KMS-11 (cell line): Measurements from ENCODE around the gene XRCC6.
"Not testable (repeated sequence)": the region's sequence is repeated elsewhere in the genome, so short reads cannot be mapped to it uniquely, and the experiment has no call there.

Experiments used
- H2AFZ ChIP-seq: fragments of 200-600 bp; sonication (generic); 2 replicates; pipeline ENCODE4 v1.6.1; 2016; ENCODE audit warnings: antibody characterized with exemption, mixed run types, low read depth
- H3K27ac ChIP-seq: fragments of 200-600 bp; sonication (generic); 2 replicates; pipeline ENCODE4 v1.6.1; 2016; ENCODE audit warnings: mild to moderate bottlenecking, mixed run types
- H3K27me3 ChIP-seq: fragments of 200-600 bp; sonication (generic); 2 replicates; pipeline ENCODE4 v1.6.1; 2017; ENCODE audit warnings: mild to moderate bottlenecking, low read depth, mixed run types, moderate library complexity; ENCODE audit not compliant: insufficient read depth
- H3K36me3 ChIP-seq: fragments of 200-600 bp; sonication (generic); 2 replicates; pipeline ENCODE4 v1.6.1; 2017; ENCODE audit warnings: mild to moderate bottlenecking, mixed run types; ENCODE audit not compliant: insufficient read depth
- H3K4me1 ChIP-seq: fragments of 200-600 bp; sonication (generic); 2 replicates; pipeline ENCODE4 v1.6.1; 2016; ENCODE audit warnings: mild to moderate bottlenecking, low read depth, mixed run types; ENCODE audit not compliant: poor library complexity, severe bottlenecking
- H3K4me2 ChIP-seq: fragments of 200-600 bp; sonication (generic); 2 replicates; pipeline ENCODE4 v1.7.0; 2016; ENCODE audit warnings: mild to moderate bottlenecking, mixed run types
- H3K4me3 ChIP-seq: fragments of 200-600 bp; sonication (generic); IDR thresholded peaks from 2 replicates; pipeline ENCODE4 v1.6.1; 2017; ENCODE audit warnings: low read depth, low read length, mixed read lengths; ENCODE audit not compliant: insufficient read depth
- H3K79me2 ChIP-seq: fragments of 200-600 bp; sonication (generic); 2 replicates; pipeline ENCODE4 v1.6.1; 2016; ENCODE audit warnings: low read depth, mixed run types; ENCODE audit not compliant: insufficient read depth
- H3K9ac ChIP-seq: fragments of 200-600 bp; sonication (generic); 2 replicates; pipeline ENCODE4 v1.6.1; 2016; ENCODE audit warnings: mild to moderate bottlenecking, mixed run types
- H4K20me1 ChIP-seq: fragments of 200-600 bp; sonication (generic); 2 replicates; pipeline ENCODE4 v1.6.1; 2016; ENCODE audit warnings: mild to moderate bottlenecking, mixed run types; ENCODE audit not compliant: insufficient read depth
- TF ChIP-seq, protein P1 (sequence below): fragments of 200-600 bp; sonication (generic); conservative IDR thresholded peaks from 2 replicates; pipeline ENCODE4 v1.6.1; 2017; ENCODE audit warnings: low read depth, mild to moderate bottlenecking, antibody characterized with exemption, low read length, moderate library complexity, mixed read lengths

The XRCC6 gene

DNA sequence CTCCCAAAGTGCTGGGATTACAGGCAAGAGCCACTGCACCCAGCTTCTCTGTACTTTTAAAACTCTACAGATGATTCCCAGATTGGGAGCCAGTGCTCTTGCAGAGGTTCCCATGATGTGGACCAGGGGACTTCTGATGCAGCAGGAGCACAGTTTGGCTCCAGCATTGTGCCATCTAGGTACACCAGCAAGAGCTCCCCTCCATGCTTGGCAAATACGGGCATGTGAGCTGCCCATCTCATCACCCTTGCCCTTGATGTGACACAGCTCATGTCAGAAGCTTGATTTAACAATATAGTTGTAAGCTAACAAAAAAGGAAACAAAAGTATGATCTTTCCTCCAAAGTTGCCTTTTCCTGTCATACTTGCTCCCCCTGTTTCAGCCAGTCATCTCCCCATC, 38.8 kb downstream of the XRCC6 start:
- TF ChIP-seq, protein P1, sequence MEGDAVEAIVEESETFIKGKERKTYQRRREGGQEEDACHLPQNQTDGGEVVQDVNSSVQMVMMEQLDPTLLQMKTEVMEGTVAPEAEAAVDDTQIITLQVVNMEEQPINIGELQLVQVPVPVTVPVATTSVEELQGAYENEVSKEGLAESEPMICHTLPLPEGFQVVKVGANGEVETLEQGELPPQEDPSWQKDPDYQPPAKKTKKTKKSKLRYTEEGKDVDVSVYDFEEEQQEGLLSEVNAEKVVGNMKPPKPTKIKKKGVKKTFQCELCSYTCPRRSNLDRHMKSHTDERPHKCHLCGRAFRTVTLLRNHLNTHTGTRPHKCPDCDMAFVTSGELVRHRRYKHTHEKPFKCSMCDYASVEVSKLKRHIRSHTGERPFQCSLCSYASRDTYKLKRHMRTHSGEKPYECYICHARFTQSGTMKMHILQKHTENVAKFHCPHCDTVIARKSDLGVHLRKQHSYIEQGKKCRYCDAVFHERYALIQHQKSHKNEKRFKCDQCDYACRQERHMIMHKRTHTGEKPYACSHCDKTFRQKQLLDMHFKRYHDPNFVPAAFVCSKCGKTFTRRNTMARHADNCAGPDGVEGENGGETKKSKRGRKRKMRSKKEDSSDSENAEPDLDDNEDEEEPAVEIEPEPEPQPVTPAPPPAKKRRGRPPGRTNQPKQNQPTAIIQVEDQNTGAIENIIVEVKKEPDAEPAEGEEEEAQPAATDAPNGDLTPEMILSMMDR, result no peak
- Histone ChIP-seq H3K36me3 (peaks cover 9% of the 10 kb centered on the region; the same call in 1 of the 2 replicates), H3K9ac (no peak overlapping the region), H3K4me1 (no peaks in the 10 kb centered on the region), H3K4me2 (no peak overlapping the region), H3K79me2 (no peaks in the 10 kb centered on the region), H2AFZ (no peak overlapping the region), H3K4me3 (no peak overlapping the region), H4K20me1 (no peaks in the 10 kb centered on the region), H3K27me3 (no peaks in the 10 kb centered on the region), H3K27ac (no peak overlapping the region)

DNA sequence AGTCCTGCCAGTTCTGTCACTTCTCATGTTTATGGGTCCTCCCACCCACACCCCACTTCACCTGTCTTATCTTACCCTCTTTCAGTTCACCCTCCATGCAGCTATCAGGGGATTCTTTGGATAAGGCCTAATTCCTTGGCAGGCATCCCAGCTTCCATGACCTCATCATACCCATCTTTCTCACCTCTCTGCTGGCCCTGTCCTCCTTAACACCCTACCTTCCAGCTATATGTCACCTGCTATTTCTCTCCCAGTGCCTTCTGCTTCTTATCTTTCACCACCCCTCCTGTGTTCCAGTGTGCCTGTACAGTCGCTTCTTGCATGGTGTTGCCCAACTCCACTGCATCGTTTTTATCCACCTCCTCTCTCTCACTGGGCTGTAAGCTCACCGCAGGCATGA, 39.3 kb downstream of the XRCC6 start:
- Histone ChIP-seq H3K4me3 (no peak overlapping the region), H4K20me1 (no peaks in the 10 kb centered on the region)
- TF ChIP-seq, protein P1, result no peak

DNA sequence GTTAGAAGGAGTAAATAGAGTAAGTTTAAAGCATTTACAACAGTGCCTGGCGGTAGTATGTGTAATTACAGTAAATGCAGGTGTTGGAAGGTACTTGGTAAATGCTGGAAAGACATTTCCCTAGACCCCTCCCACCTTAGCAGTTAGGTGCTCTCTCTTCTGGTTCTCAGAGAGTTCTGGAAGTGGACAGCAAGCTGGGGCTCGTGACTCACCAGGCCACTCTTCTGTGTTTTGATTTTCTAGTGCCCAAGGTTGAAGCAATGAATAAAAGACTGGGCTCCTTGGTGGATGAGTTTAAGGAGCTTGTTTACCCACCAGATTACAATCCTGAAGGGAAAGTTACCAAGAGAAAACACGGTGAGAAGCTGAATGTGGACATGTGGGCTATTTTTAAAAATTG, 40.0 kb downstream of the XRCC6 start:
- H3K27ac ChIP-seq, result no peak overlapping the region
- no peak overlapping the region for H3K4me3 ChIP-seq
- TF ChIP-seq, protein P1, result no peak
- peaks cover 9% of the 10 kb centered on the region; the same call in 1 of the 2 replicates for H3K36me3 ChIP-seq
- H3K27me3 ChIP-seq, result no peaks in the 10 kb centered on the region
- H2AFZ ChIP-seq, result no peak overlapping the region
- H3K4me2 ChIP-seq, result no peak overlapping the region
- no peak overlapping the region for H3K9ac ChIP-seq
- H3K4me1 ChIP-seq, result peaks cover under 1% of the 10 kb centered on the region
- H4K20me1 ChIP-seq, result no peaks in the 10 kb centered on the region
- no peaks in the 10 kb centered on the region for H3K79me2 ChIP-seq

More for the DNA sequence above, 39.3 kb downstream of the XRCC6 start:
- H3K79me2 ChIP-seq, result no peaks in the 10 kb centered on the region
- H3K4me1 ChIP-seq, result no peaks in the 10 kb centered on the region
- H3K27me3 ChIP-seq, result no peaks in the 10 kb centered on the region
- peaks cover 9% of the 10 kb centered on the region; the same call in 1 of the 2 replicates for H3K36me3 ChIP-seq
- no peak overlapping the region for H3K9ac ChIP-seq
- H2AFZ ChIP-seq, result no peak overlapping the region
- no peak overlapping the region for H3K4me2 ChIP-seq
- no peak overlapping the region for H3K27ac ChIP-seq

DNA sequence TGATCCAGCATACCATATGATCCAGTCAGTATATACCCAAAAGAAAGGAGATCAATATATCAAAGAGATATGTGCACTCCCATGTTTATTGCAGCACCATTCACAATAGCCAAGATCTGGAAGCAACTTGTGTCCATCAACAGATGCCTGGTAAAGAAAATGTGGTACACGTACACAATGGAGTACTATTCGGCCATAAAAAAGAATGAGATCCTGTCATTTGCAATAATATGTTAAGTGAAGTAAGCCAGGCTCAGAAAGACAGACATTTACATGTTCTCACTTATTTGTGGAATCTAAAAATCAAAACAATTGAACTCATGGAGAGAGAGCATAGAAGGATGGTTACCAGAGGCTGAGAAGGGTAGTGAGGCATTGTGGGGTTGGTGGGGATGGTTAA, 40.6 kb downstream of the XRCC6 start:
- H3K4me1 ChIP-seq, result peaks cover 4% of the 10 kb centered on the region
- H3K27ac ChIP-seq, result no peak overlapping the region
- no peak overlapping the region for H3K4me3 ChIP-seq
- TF ChIP-seq, protein P1, result no peak
- H3K9ac ChIP-seq, result no peak overlapping the region
- peaks cover 9% of the 10 kb centered on the region; the same call in 1 of the 2 replicates for H3K36me3 ChIP-seq
- no peaks in the 10 kb centered on the region for H3K79me2 ChIP-seq
- no peaks in the 10 kb centered on the region for H3K27me3 ChIP-seq
- H2AFZ ChIP-seq, result no peak overlapping the region
- no peaks in the 10 kb centered on the region for H4K20me1 ChIP-seq
- H3K4me2 ChIP-seq, result no peak overlapping the region

DNA sequence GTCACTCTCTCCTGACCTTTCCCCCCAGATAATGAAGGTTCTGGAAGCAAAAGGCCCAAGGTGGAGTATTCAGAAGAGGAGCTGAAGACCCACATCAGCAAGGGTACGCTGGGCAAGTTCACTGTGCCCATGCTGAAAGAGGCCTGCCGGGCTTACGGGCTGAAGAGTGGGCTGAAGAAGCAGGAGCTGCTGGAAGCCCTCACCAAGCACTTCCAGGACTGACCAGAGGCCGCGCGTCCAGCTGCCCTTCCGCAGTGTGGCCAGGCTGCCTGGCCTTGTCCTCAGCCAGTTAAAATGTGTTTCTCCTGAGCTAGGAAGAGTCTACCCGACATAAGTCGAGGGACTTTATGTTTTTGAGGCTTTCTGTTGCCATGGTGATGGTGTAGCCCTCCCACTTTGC, 42.5 kb downstream of the XRCC6 start:
- not testable (repeated sequence) for H3K4me2 ChIP-seq, H3K9ac ChIP-seq, H3K36me3 ChIP-seq, H2AFZ ChIP-seq, H3K4me3 ChIP-seq, H3K79me2 ChIP-seq, H3K27ac ChIP-seq, H3K27me3 ChIP-seq, H4K20me1 ChIP-seq
- H3K4me1 ChIP-seq, result peaks cover 17% of the 10 kb centered on the region
